KMS-11 (cell line): ENCODE data around the gene JMJD6.
A peak's percentile ranks its signal among the peaks of the same experiment; 100 is the strongest.
"Not testable (repeated sequence)": the region's sequence is repeated elsewhere in the genome, so short reads cannot be mapped to it uniquely, and the experiment has no call there.

Source experiments
- H2AFZ ChIP-seq: fragments of 200-600 bp; sonication (generic); 2 replicates; pipeline ENCODE4 v1.6.1; 2016; ENCODE audit warnings: antibody characterized with exemption, mixed run types, low read depth
- H3K27ac ChIP-seq: fragments of 200-600 bp; sonication (generic); 2 replicates; pipeline ENCODE4 v1.6.1; 2016; ENCODE audit warnings: mild to moderate bottlenecking, mixed run types
- H3K27me3 ChIP-seq: fragments of 200-600 bp; sonication (generic); 2 replicates; pipeline ENCODE4 v1.6.1; 2017; ENCODE audit warnings: mild to moderate bottlenecking, low read depth, mixed run types, moderate library complexity; ENCODE audit not compliant: insufficient read depth
- H3K36me3 ChIP-seq: fragments of 200-600 bp; sonication (generic); 2 replicates; pipeline ENCODE4 v1.6.1; 2017; ENCODE audit warnings: mild to moderate bottlenecking, mixed run types; ENCODE audit not compliant: insufficient read depth
- H3K4me1 ChIP-seq: fragments of 200-600 bp; sonication (generic); 2 replicates; pipeline ENCODE4 v1.6.1; 2016; ENCODE audit warnings: mild to moderate bottlenecking, low read depth, mixed run types; ENCODE audit not compliant: poor library complexity, severe bottlenecking
- H3K4me2 ChIP-seq: fragments of 200-600 bp; sonication (generic); 2 replicates; pipeline ENCODE4 v1.7.0; 2016; ENCODE audit warnings: mild to moderate bottlenecking, mixed run types
- H3K4me3 ChIP-seq: fragments of 200-600 bp; sonication (generic); IDR thresholded peaks from 2 replicates; pipeline ENCODE4 v1.6.1; 2017; ENCODE audit warnings: low read depth, low read length, mixed read lengths; ENCODE audit not compliant: insufficient read depth
- H3K79me2 ChIP-seq: fragments of 200-600 bp; sonication (generic); 2 replicates; pipeline ENCODE4 v1.6.1; 2016; ENCODE audit warnings: low read depth, mixed run types; ENCODE audit not compliant: insufficient read depth
- H3K9ac ChIP-seq: fragments of 200-600 bp; sonication (generic); 2 replicates; pipeline ENCODE4 v1.6.1; 2016; ENCODE audit warnings: mild to moderate bottlenecking, mixed run types
- H4K20me1 ChIP-seq: fragments of 200-600 bp; sonication (generic); 2 replicates; pipeline ENCODE4 v1.6.1; 2016; ENCODE audit warnings: mild to moderate bottlenecking, mixed run types; ENCODE audit not compliant: insufficient read depth
- CTCF ChIP-seq: fragments of 200-600 bp; sonication (generic); conservative IDR thresholded peaks from 2 replicates; pipeline ENCODE4 v1.6.1; 2017; ENCODE audit warnings: low read depth, mild to moderate bottlenecking, antibody characterized with exemption, low read length, moderate library complexity, mixed read lengths

Gene JMJD6

GRCh38 chr17:76742958-76743357 lies 16.6 kb upstream of the JMJD6 start:
- Histone ChIP-seq H3K4me2 (no peak overlapping the region), H3K4me3 (no peak overlapping the region), H4K20me1 (no peaks in the 10 kb centered on the region), H3K9ac (no peak overlapping the region), H3K27ac (no peak overlapping the region), H2AFZ (no peak overlapping the region), H3K27me3 (no peaks in the 10 kb centered on the region), H3K36me3 (no peaks in the 10 kb centered on the region; the same call in 1 of the 2 replicates), H3K4me1 (peaks cover 45% of the 10 kb centered on the region), H3K79me2 (peaks cover 19% of the 10 kb centered on the region; the same call in 1 of the 2 replicates)
- no peak for TF ChIP-seq CTCF

- peaks cover 7% of the 10 kb centered on the region; the same call in 1 of the 2 replicates for H3K36me3 ChIP-seq
- peaks cover 36% of the 10 kb centered on the region for H3K4me1 ChIP-seq
- H3K27ac ChIP-seq = no peak overlapping the region
- H3K79me2 ChIP-seq = peaks cover 35% of the 10 kb centered on the region
- no peak overlapping the region for H3K4me3 ChIP-seq
- H3K27me3 ChIP-seq = no peaks in the 10 kb centered on the region
- H3K9ac ChIP-seq = no peak overlapping the region
- TF ChIP-seq CTCF = no peak
- H2AFZ ChIP-seq = no peak overlapping the region
- peaks cover 7% of the 10 kb centered on the region for H4K20me1 ChIP-seq
- H3K4me2 ChIP-seq = peak overlapping the region; percentile 0; the same call in 1 of the 2 replicates
Measured at GRCh38 chr17:76740329-76741118, 14.1 kb upstream of the JMJD6 start.

- Histone ChIP-seq H3K36me3 (peaks cover 16% of the 10 kb centered on the region), H3K4me1 (peaks cover 27% of the 10 kb centered on the region), H3K4me2 (peak overlapping the region; percentile 86), H4K20me1 (peaks cover 16% of the 10 kb centered on the region), H3K79me2 (peaks cover 44% of the 10 kb centered on the region)
- not testable (repeated sequence) for H2AFZ ChIP-seq, H3K4me3 ChIP-seq, H3K9ac ChIP-seq, H3K27me3 ChIP-seq, H3K27ac ChIP-seq
Measured at GRCh38 chr17:76739568-76740115, 13.2 kb upstream of the JMJD6 start.

- Histone ChIP-seq H3K27ac (peak overlapping the region; percentile 95), H2AFZ (peak overlapping the region; percentile 65; the same call in 1 of the 2 replicates), H3K27me3 (no peaks in the 10 kb centered on the region), H3K79me2 (peaks cover 56% of the 10 kb centered on the region), H3K9ac (peak overlapping the region; percentile 98; the same call in 1 of the 2 replicates), H3K36me3 (peaks cover 28% of the 10 kb centered on the region), H3K4me2 (peak overlapping the region; percentile 86), H3K4me3 (no peak overlapping the region), H4K20me1 (peaks cover 28% of the 10 kb centered on the region), H3K4me1 (peaks cover 34% of the 10 kb centered on the region)
- no peak for TF ChIP-seq CTCF
Measured at GRCh38 chr17:76738468-76738850, 12.1 kb upstream of the JMJD6 start.
